ENCODE measurements around the gene AGAP9.

- TF ChIP-seq CTCF (IDR thresholded peaks at IDR 0.05) (no peak), POLR2A (IDR thresholded peaks at IDR 0.05) (no peak)
These were observed 67.2 kb downstream of the AGAP9 start for GRCh38 chr10:47456079-47456785.

Data from Peyer's patch (tissue), 4 donors.